HCT116 (cell line): ENCODE measurements around the gene WSB1. TPM values are rescaled to one million over a fixed set of nuclear protein-coding genes. Genes with fewer than 3 reads are reported as not detected.

Experiments
- ATAC-seq: fragments of 200-7000 bp; cut with Tn5 transposase; 2 replicates; pipeline ENCODE4 v1.9.1; 2020; ENCODE audit warnings: mild to moderate bottlenecking, moderate library complexity
- BruUV-seq: library from RNA; stranded (reverse); fragments of 400-500 nt; replicated peaks from 2 replicates; lab custom pipeline; 2021; lab: Mats Ljungman, UMichigan
- CTCF ChIA-PET: fragments of 300-600 bp; sonication (Branson Sonifier 250); formaldehyde crosslinking; loops from one replicate; lab custom pipeline; 2021; ENCODE audit warnings: antibody characterized with exemption; lab: Charles Lee
- POLR2A ChIA-PET: fragments of 300-600, 350-600 bp; sonication (Branson Sonifier 250); formaldehyde crosslinking; loops from one replicate; lab custom pipeline; 2021; ENCODE audit warnings: antibody characterized with exemption; lab: Charles Lee
- RAD21 ChIA-PET, 2 experiments: fragments of 300-600 bp; sonication (Branson Sonifier 250); formaldehyde crosslinking; loops; one replicate each; lab custom pipeline; 2023; ENCODE audit warnings: low total read pairs in 2 of 2; ENCODE audit not compliant: uncharacterized antibody in 2 of 2, unreplicated experiment in 2 of 2, low non-redundant PET in 1 of 2; lab: Charles Lee
- DNase-seq: peaks from one replicate; pipeline ENCODE4 v3.0.0-alpha.2; 2010; ENCODE audit warnings: low read depth, low spot score
- H2AFZ ChIP-seq: fragments of 200-600 bp; shearing (Covaris generic), sonication (generic); 2 replicates; pipeline ENCODE4 v1.6.1; 2017; ENCODE audit warnings: low read depth, mixed run types, mixed read lengths, antibody characterized with exemption, low read length; ENCODE audit not compliant: poor library complexity, severe bottlenecking
- H3K27ac ChIP-seq: 2 replicates; pipeline ENCODE4 v1.5.1; 2012; ENCODE audit warnings: low read depth, low read length
- H3K27me3 ChIP-seq: fragments of 200-600 bp; sonication (generic); 2 replicates; pipeline ENCODE4 v1.6.1; 2016; ENCODE audit warnings: mixed run types, low read length, mixed read lengths; ENCODE audit not compliant: insufficient read depth
- H3K36me3 ChIP-seq, 2 experiments: fragments of 200-500 bp in 1 of 2; fragments of 200-600 bp in 1 of 2; sonication (Bioruptor generic) in 1 of 2; sonication (generic) in 1 of 2; 2 replicates each; pipeline versions ENCODE4 v1.5.1 to v1.6.1; 2014 to 2016; ENCODE audit warnings: low read length in 2 of 2, inconsistent platforms in 1 of 2, mixed read lengths in 1 of 2, mixed run types in 1 of 2; ENCODE audit not compliant: insufficient read depth in 2 of 2, control insufficient read depth in 1 of 2
- H3K4me1 ChIP-seq, 2 experiments: fragments of 200-600 bp in 1 of 2; sonication (generic) in 1 of 2; 2 replicates each; pipeline versions ENCODE4 v1.5.1 to v1.6.1; 2012 to 2017; ENCODE audit warnings: low read length in 2 of 2, inconsistent platforms in 1 of 2, mild to moderate bottlenecking in 1 of 2, mixed read lengths in 1 of 2, mixed run types in 1 of 2, moderate library complexity in 1 of 2; ENCODE audit not compliant: insufficient read depth in 2 of 2, control insufficient read depth in 1 of 2
- H3K4me2 ChIP-seq: fragments of 200-600 bp; sonication (generic); 2 replicates; pipeline ENCODE4 v1.6.1; 2017; ENCODE audit warnings: mixed run types, low read length, mixed read lengths
- H3K4me3 ChIP-seq, 2 experiments: fragments of 200-600 bp in 1 of 2; sonication (generic) in 1 of 2; replicated peaks in 1 of 2; 2 replicates each; pipeline ENCODE4 v1.5.1; 2011 to 2016; ENCODE audit warnings: low read length in 2 of 2, control low read depth in 1 of 2, low read depth in 1 of 2, mild to moderate bottlenecking in 1 of 2, mixed read lengths in 1 of 2, mixed run types in 1 of 2
- H3K79me2 ChIP-seq: fragments of 200-600 bp; sonication (generic); 2 replicates; pipeline ENCODE4 v1.6.1; 2017; ENCODE audit warnings: mild to moderate bottlenecking, mixed run types, low read length, moderate library complexity, mixed read lengths; ENCODE audit not compliant: insufficient read depth
- H3K9ac ChIP-seq: fragments of 200-600 bp; sonication (generic); 2 replicates; pipeline ENCODE4 v1.6.1; 2016; ENCODE audit warnings: low read length, mixed read lengths
- H3K9me2 ChIP-seq: fragments of 200-600 bp; sonication (generic), shearing (Covaris generic); 2 replicates; pipeline ENCODE4 v1.6.1; 2017; ENCODE audit warnings: mixed run types, mild to moderate bottlenecking, moderate library complexity; ENCODE audit not compliant: insufficient read depth
- H3K9me3 ChIP-seq, 2 experiments: fragments of 200-500 bp in 1 of 2; fragments of 200-600 bp in 1 of 2; sonication (Bioruptor generic) in 1 of 2; sonication (generic) in 1 of 2; 2 replicates each; pipeline ENCODE4 v1.6.1; 2014 to 2017; ENCODE audit warnings: low read length in 2 of 2, mixed read lengths in 2 of 2, inconsistent platforms in 1 of 2, low read depth in 1 of 2, mild to moderate bottlenecking in 1 of 2, mixed run types in 1 of 2, moderate library complexity in 1 of 2; ENCODE audit not compliant: control insufficient read depth in 1 of 2, insufficient read depth in 1 of 2
- H4K20me1 ChIP-seq: fragments of 200-600 bp; sonication (generic), shearing (Covaris generic); 2 replicates; pipeline ENCODE4 v1.6.1; 2017; ENCODE audit warnings: mixed run types, mild to moderate bottlenecking, moderate library complexity; ENCODE audit not compliant: insufficient read depth
- CBX3 ChIP-seq: IDR thresholded peaks from 2 replicates; pipeline ENCODE4 v1.6.1; 2012; ENCODE audit warnings: low read depth
- CEBPB ChIP-seq: IDR thresholded peaks from 2 replicates; pipeline ENCODE4 v1.6.1; 2012; ENCODE audit warnings: low read depth
- EZH2 ChIP-seq: fragments of 200-600 bp; sonication (generic); IDR thresholded peaks from 2 replicates; pipeline ENCODE4 v1.6.1; 2017; ENCODE audit warnings: antibody characterized with exemption, mixed run types
- EZH2phosphoT487 ChIP-seq: fragments of 200-600 bp; IDR thresholded peaks from 2 replicates; pipeline ENCODE4 v1.6.1; 2018; ENCODE audit warnings: antibody characterized with exemption, borderline replicate concordance
- POLR2AphosphoS5 ChIP-seq: IDR thresholded peaks from 2 replicates; pipeline ENCODE4 v1.6.1; 2011; ENCODE audit warnings: mild to moderate bottlenecking, low read depth, low read length, moderate library complexity
- RAD21 ChIP-seq: IDR thresholded peaks from 2 replicates; pipeline ENCODE4 v1.6.1; 2012; ENCODE audit warnings: low read depth, mild to moderate bottlenecking
- SP1 ChIP-seq: IDR thresholded peaks from 2 replicates; pipeline ENCODE4 v1.6.1; 2012; ENCODE audit warnings: low read depth
- SRF ChIP-seq: IDR thresholded peaks from 2 replicates; pipeline ENCODE4 v1.6.1; 2012; ENCODE audit warnings: low read depth
- TCF7L2 ChIP-seq: IDR thresholded peaks from 2 replicates; pipeline ENCODE4 v1.7.0; 2011; ENCODE audit warnings: borderline replicate concordance, inconsistent platforms; ENCODE audit not compliant: insufficient read depth, insufficient read length; ENCODE audit errors: extremely low read depth
- YY1 ChIP-seq: IDR thresholded peaks from 2 replicates; pipeline ENCODE4 v1.6.1; 2011; ENCODE audit warnings: low read length, low read depth, moderate library complexity, mild to moderate bottlenecking; ENCODE audit not compliant: insufficient replicate concordance; ENCODE audit errors: extremely low read depth
- ZFX ChIP-seq: fragments of 450-650 bp; IDR thresholded peaks from 2 replicates; pipeline ENCODE4 v1.6.1; 2017
- ZNF274 ChIP-seq: fragments of 200-500 bp; sonication (Bioruptor generic); IDR thresholded peaks from 2 replicates; pipeline ENCODE4 v1.6.1; 2014; ENCODE audit warnings: mild to moderate bottlenecking, low read depth, low read length, inconsistent platforms
- intact Hi-C: fragments of 100-400 bp; cut with micrococcal nuclease; formaldehyde crosslinking; loops from 2 replicates; pipeline ENCODE4 v1.10.0; 2022
- total RNA-seq: library from RNA; stranded (reverse); gene quantifications from one replicate; pipeline ENCODE4 v1.2.1, GENCODE V29; 2021; ENCODE audit not compliant: unreplicated experiment
- TF ChIP-seq, protein P1 (sequence below): IDR thresholded peaks from 2 replicates; pipeline ENCODE4 v1.6.1; 2012
- TF ChIP-seq, protein P2 (sequence below): IDR thresholded peaks from 2 replicates; pipeline ENCODE4 v1.6.1; 2012
- TF ChIP-seq, protein P3 (sequence below): IDR thresholded peaks from 2 replicates; pipeline ENCODE4 v1.6.1; 2012; ENCODE audit warnings: low read depth

Gene WSB1
- total RNA-seq, 1 experiment from 2014 or later = 88.0 TPM

- Histone ChIP-seq H3K9me3 (no peaks in the 10 kb centered on the region), H3K4me2 (peak overlapping the region; percentile 87), H3K4me3 (peak overlapping the region; percentile 51 to 95), H2AFZ (peak overlapping the region; percentile 33), H3K36me3 (no peaks in the 10 kb centered on the region), H3K4me1 (peaks cover 24 to 45% of the 10 kb centered on the region in 2 experiments), H3K79me2 (peaks cover 26% of the 10 kb centered on the region), H4K20me1 (no peaks in the 10 kb centered on the region), H3K27ac (peak overlapping the region; percentile 93; the same call in 1 of the 2 replicates), H3K27me3 (no peaks in the 10 kb centered on the region), H3K9ac (peak overlapping the region; percentile 98), H3K9me2 (no peaks in the 10 kb centered on the region)
- TF ChIP-seq, protein P1, sequence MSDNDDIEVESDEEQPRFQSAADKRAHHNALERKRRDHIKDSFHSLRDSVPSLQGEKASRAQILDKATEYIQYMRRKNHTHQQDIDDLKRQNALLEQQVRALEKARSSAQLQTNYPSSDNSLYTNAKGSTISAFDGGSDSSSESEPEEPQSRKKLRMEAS = peak; percentile 41
- no peak for TF ChIP-seq CEBPB
- no peak for TF ChIP-seq YY1
- no peak for TF ChIP-seq EZH2phosphoT487
- TF ChIP-seq ZFX = no peak
- TF ChIP-seq ZNF274 = no peak
- DNase-seq (no peak), ATAC-seq (no peak; the same call in 1 of the 2 replicates)
- ChIA-PET POLR2A (interaction anchor here (1.0 kb wide), 1 partner anchor 246 kb away, joined by 6 read pairs; no protein-coding TSS in a partner anchor), CTCF (interaction anchor here (0.7 to 2.2 kb wide), 10 partner anchors 21 to 247 kb away, joined by 3 to 27 read pairs (median 4); no protein-coding TSS in a partner anchor), RAD21 (interaction anchor here (0.7 to 2.4 kb wide), 4 partner anchors 214 to 247 kb away, joined by 3 to 7 read pairs (median 5); no protein-coding TSS in a partner anchor)
- BruUV-seq = TSS peak; percentile 87
- intact Hi-C loops = loop anchor here (1.0 to 5.0 kb wide), 2 partner anchors 247 to 298 kb away; no protein-coding TSS in a partner anchor
These were observed 60.2 kb downstream of the WSB1 start for GRCh38 chr17:27354051-27354490.

DNA sequence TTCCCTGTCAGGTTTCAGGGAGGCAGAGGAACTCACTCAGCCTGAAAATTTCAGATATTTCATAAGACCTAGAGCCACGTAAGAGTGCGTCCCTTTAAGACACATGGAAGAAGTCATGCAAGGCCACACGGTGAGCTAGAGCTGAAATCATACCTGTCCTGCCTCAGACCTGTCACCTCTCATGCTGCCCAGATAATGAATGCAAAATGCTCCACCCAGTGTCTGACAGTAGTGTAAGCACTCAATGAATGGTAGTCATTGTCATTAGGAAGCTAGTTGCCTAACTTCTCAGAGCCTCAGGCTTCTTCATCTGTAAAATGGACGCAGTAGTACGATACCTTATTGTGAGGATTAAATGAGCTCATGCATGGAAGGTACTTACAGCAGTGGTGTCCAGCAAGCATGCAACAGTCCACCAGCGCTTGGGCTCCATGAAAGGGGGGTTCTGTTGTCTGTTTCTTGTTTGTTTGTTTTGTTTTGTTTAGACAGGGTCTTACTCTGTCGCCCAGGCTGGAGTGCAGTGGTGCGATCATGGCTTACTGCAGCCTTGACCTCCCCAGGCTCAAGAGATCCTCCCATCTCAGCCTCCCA is 60.7 kb downstream of the WSB1 start:
- H4K20me1 ChIP-seq = no peaks in the 10 kb centered on the region
- H3K9me3 ChIP-seq = no peaks in the 10 kb centered on the region
- ChIA-PET POLR2A (interaction anchor here (1.0 kb wide), 1 partner anchor 245 kb away, joined by 6 read pairs; no protein-coding TSS in a partner anchor), RAD21 (interaction anchor here (1.3 to 2.4 kb wide), 3 partner anchors 245 to 247 kb away, joined by 3 to 7 read pairs (median 5); no protein-coding TSS in a partner anchor), CTCF (interaction anchor here (0.7 to 2.2 kb wide), 12 partner anchors 22 to 246 kb away, joined by 3 to 27 read pairs (median 4); no protein-coding TSS in a partner anchor)
- peak overlapping the region; percentile 98 for H3K9ac ChIP-seq
- intact Hi-C loops = loop anchor here (1.0 to 5.0 kb wide), 2 partner anchors 247 to 298 kb away; no protein-coding TSS in a partner anchor
- ATAC-seq (peak; percentile 7; the same call in 1 of the 2 replicates), DNase-seq (no peak)
- no TSS peak for BruUV-seq
- no peaks in the 10 kb centered on the region for H3K27me3 ChIP-seq
- H3K9me2 ChIP-seq = no peaks in the 10 kb centered on the region
- H3K4me1 ChIP-seq = peaks cover 21 to 40% of the 10 kb centered on the region in 2 experiments
- H3K4me2 ChIP-seq = peak overlapping the region; percentile 87
- no peaks in the 10 kb centered on the region for H3K36me3 ChIP-seq
- peak overlapping the region; percentile 33 for H2AFZ ChIP-seq
- peak overlapping the region; percentile 93; the same call in 1 of the 2 replicates for H3K27ac ChIP-seq
- peaks cover 26% of the 10 kb centered on the region for H3K79me2 ChIP-seq
- H3K4me3 ChIP-seq = peak overlapping the region; percentile 51 to 95
- TF ChIP-seq SP1 (no peak), RAD21 (peak; percentile 31), EZH2 (no peak), ZFX (no peak), SRF (no peak), ZNF274 (no peak), CEBPB (peak; percentile 64), EZH2phosphoT487 (no peak), TCF7L2 (no peak), CBX3 (0 out of 2 replicates have a peak, but pooled peaks have one; percentile 68), POLR2AphosphoS5 (no peak)
- TF ChIP-seq, protein P2, sequence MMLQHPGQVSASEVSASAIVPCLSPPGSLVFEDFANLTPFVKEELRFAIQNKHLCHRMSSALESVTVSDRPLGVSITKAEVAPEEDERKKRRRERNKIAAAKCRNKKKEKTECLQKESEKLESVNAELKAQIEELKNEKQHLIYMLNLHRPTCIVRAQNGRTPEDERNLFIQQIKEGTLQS = no peak
- TF ChIP-seq, protein P3, sequence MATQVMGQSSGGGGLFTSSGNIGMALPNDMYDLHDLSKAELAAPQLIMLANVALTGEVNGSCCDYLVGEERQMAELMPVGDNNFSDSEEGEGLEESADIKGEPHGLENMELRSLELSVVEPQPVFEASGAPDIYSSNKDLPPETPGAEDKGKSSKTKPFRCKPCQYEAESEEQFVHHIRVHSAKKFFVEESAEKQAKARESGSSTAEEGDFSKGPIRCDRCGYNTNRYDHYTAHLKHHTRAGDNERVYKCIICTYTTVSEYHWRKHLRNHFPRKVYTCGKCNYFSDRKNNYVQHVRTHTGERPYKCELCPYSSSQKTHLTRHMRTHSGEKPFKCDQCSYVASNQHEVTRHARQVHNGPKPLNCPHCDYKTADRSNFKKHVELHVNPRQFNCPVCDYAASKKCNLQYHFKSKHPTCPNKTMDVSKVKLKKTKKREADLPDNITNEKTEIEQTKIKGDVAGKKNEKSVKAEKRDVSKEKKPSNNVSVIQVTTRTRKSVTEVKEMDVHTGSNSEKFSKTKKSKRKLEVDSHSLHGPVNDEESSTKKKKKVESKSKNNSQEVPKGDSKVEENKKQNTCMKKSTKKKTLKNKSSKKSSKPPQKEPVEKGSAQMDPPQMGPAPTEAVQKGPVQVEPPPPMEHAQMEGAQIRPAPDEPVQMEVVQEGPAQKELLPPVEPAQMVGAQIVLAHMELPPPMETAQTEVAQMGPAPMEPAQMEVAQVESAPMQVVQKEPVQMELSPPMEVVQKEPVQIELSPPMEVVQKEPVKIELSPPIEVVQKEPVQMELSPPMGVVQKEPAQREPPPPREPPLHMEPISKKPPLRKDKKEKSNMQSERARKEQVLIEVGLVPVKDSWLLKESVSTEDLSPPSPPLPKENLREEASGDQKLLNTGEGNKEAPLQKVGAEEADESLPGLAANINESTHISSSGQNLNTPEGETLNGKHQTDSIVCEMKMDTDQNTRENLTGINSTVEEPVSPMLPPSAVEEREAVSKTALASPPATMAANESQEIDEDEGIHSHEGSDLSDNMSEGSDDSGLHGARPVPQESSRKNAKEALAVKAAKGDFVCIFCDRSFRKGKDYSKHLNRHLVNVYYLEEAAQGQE = no peak
